GM12878 (cell line): Measurements from ENCODE around the gene RCHY1. TPM values are rescaled to one million over a fixed set of nuclear protein-coding genes. Genes with fewer than 3 reads are reported as not detected.

Experiments used
- ATAC-seq: fragments of 200-7000 bp; cut with Tn5 transposase; 3 replicates; pipeline ENCODE4 v1.9.1; 2020; ENCODE audit warnings: mild to moderate bottlenecking, moderate library complexity
- BruUV-seq: library from RNA; stranded (reverse); fragments of 400-500 nt; replicated peaks from 2 replicates; lab custom pipeline; 2021; lab: Mats Ljungman, UMichigan
- CTCF ChIA-PET: fragments of 300-600 bp; sonication (Branson Sonifier 250); formaldehyde crosslinking; extraction: SDS; loops from one replicate; lab custom pipeline; 2021; ENCODE audit warnings: inconsistent platforms; lab: Yijun Ruan, JAX
- POLR2A ChIA-PET: fragments of 350-600 bp; formaldehyde crosslinking; extraction: SDS; loops from one replicate; lab custom pipeline; 2021; ENCODE audit warnings: inconsistent platforms; lab: Charles Lee
- RAD21 ChIA-PET: fragments of 300-600 bp; sonication (Branson Sonifier 250); formaldehyde crosslinking; loops from one replicate; lab custom pipeline; 2023; ENCODE audit warnings: antibody characterized with exemption; ENCODE audit not compliant: unreplicated experiment; lab: Charles Lee
- SMC1A ChIA-PET: fragments of 300-600 bp; sonication (Branson Sonifier 250); formaldehyde crosslinking; loops from one replicate; lab custom pipeline; 2023; ENCODE audit not compliant: unreplicated experiment, uncharacterized antibody; lab: Charles Lee
- DNase-seq: peaks from one replicate; pipeline ENCODE4 v3.0.0-alpha.2; 2011; ENCODE audit warnings: low read depth, low spot score
- FAIRE-seq: peaks from 3 replicates; lab custom pipeline; 2011; peaks lifted over from hg19 to GRCh38; lab: Jason Lieb, UNC
- H2AFZ ChIP-seq: 2 replicates; pipeline ENCODE4 v1.6.0; 2011; ENCODE audit warnings: low read depth, low read length, control low read depth; ENCODE audit not compliant: control insufficient read depth
- H3K27ac ChIP-seq: 2 replicates; pipeline ENCODE4 v1.5.1; 2011; ENCODE audit warnings: control low read depth; ENCODE audit not compliant: control insufficient read depth, insufficient read depth
- H3K27me3 ChIP-seq, 2 experiments: replicated peaks in 1 of 2; 2 replicates each; pipeline versions ENCODE4 v1.6.0 to v1.6.1; 2011; ENCODE audit warnings: low read length in 1 of 2; ENCODE audit not compliant: control insufficient read depth in 2 of 2, insufficient read depth in 2 of 2
- H3K36me3 ChIP-seq, 2 experiments: 2 replicates each; pipeline ENCODE4 v1.5.1; 2011; ENCODE audit warnings: low read length in 1 of 2; ENCODE audit not compliant: control insufficient read depth in 2 of 2, insufficient read depth in 2 of 2
- H3K4me1 ChIP-seq: 2 replicates; pipeline ENCODE4 v1.6.1; 2011; ENCODE audit warnings: mild to moderate bottlenecking, low read length, moderate library complexity, mixed read lengths; ENCODE audit not compliant: control insufficient read depth, insufficient read depth
- H3K4me2 ChIP-seq: 2 replicates; pipeline ENCODE4 v1.6.0; 2011; ENCODE audit warnings: control low read depth; ENCODE audit not compliant: control insufficient read depth, insufficient read depth
- H3K4me3 ChIP-seq: fragments of 200-600 bp; sonication (generic); 2 replicates; pipeline ENCODE4 v1.5.1; 2016
- H3K79me2 ChIP-seq: 2 replicates; pipeline ENCODE4 v1.6.0; 2011; ENCODE audit warnings: low read length; ENCODE audit not compliant: control insufficient read depth, insufficient read depth
- H3K9ac ChIP-seq: 2 replicates; pipeline ENCODE4 v1.8.0; 2011; ENCODE audit warnings: low read length, control low read depth, mixed read lengths; ENCODE audit not compliant: control insufficient read depth, insufficient read depth
- H3K9me3 ChIP-seq: replicated peaks from 3 replicates; pipeline ENCODE4 v1.5.1; 2011; ENCODE audit warnings: mild to moderate bottlenecking, low read length; ENCODE audit not compliant: control insufficient read depth, insufficient read depth
- H4K20me1 ChIP-seq: 2 replicates; pipeline ENCODE4 v1.6.0; 2011; ENCODE audit not compliant: control insufficient read depth, insufficient read depth
- CBFB ChIP-seq: IDR thresholded peaks from 2 replicates; pipeline ENCODE4 v1.6.1; 2016; ENCODE audit warnings: antibody characterized with exemption, low read depth
- IRF3 ChIP-seq: fragments of 450-650 bp; IDR thresholded peaks from 2 replicates; pipeline ENCODE4 v1.6.1; 2014; ENCODE audit warnings: mild to moderate bottlenecking
- MEF2A ChIP-seq: IDR thresholded peaks from 2 replicates; pipeline ENCODE4 v1.6.1; 2011; ENCODE audit warnings: low read depth, mild to moderate bottlenecking, low read length, moderate library complexity; ENCODE audit not compliant: insufficient read depth
- MTA2 ChIP-seq: fragments of 450-650 bp; IDR thresholded peaks from 2 replicates; pipeline ENCODE4 v1.6.1; 2016; ENCODE audit warnings: low read depth, mild to moderate bottlenecking, moderate library complexity
- NFXL1 ChIP-seq: fragments of 450-650 bp; IDR thresholded peaks from 2 replicates; pipeline ENCODE4 v1.6.1; 2017; ENCODE audit warnings: antibody characterized with exemption, mild to moderate bottlenecking, borderline replicate concordance
- RAD21 ChIP-seq: IDR thresholded peaks from 2 replicates; pipeline ENCODE4 v1.6.1; 2011; ENCODE audit warnings: mild to moderate bottlenecking, low read depth, low read length, moderate library complexity; ENCODE audit not compliant: insufficient read depth
- WGBS: methylation state at CpG from one replicate; pipeline ENCODE4 v1.1.6; 2016; ENCODE audit warnings: low lambda C conversion rate; ENCODE audit not compliant: insufficient replicate concordance, insufficient coverage; ENCODE audit errors: missing lambda C conversion rate; 5-methylcytosine and 5-hydroxymethylcytosine counted together
- in situ Hi-C: fragments of 300-500 bp; cut with MboI; formaldehyde crosslinking; loops from 9 replicates; pipeline ENCODE4 v1.14.3; 2018; ENCODE audit warnings: mixed read lengths
- intact Hi-C: fragments of 100-400 bp; cut with micrococcal nuclease; formaldehyde crosslinking; loops from one replicate; pipeline ENCODE4 v1.14.2; 2022; ENCODE audit not compliant: unreplicated experiment
- polyA plus RNA-seq, 11 experiments: library from polyadenylated mRNA; depleted of rRNA in 4 of 11; unstranded in 6 of 11; stranded (reverse) in 5 of 11; fragments of >200 nt; fragmentation: Nextera tagmentation in 4 of 11; fragmentation: Illumina TruSeq in 1 of 11; extraction: Ambion mirVana in 4 of 11; extraction: Trizol in 1 of 11; gene quantifications; 1 replicate in 1 of 11; 2 replicates in 10 of 11; pipeline versions ENCODE4 v1.2.1 to v1.2.3, GENCODE V29; 2011 to 2016; ENCODE audit warnings: inconsistent platforms in 2 of 11, missing spikeins in 2 of 11, low read depth in 1 of 11
- total RNA-seq, 4 experiments: library from RNA; depleted of rRNA in 3 of 4; stranded (reverse); fragments of >200 nt in 3 of 4; fragmentation: Illumina TruSeq in 1 of 4; extraction: Trizol in 1 of 4; gene quantifications; 2 replicates each; pipeline versions ENCODE4 v1.2.1 to v1.2.3, GENCODE V29; 2013 to 2021

The RCHY1 gene
- total and polyA plus RNA-seq, 10 of the 15 experiments (the other 5 are each of a cell fraction or from before 2014, with no cell fraction given), result 12.0 to 50.6 (median 26.4) TPM

GRCh38 chr4:75494563-75494962 lies 19.6 kb downstream of the RCHY1 start:
- peak; percentile 31 for FAIRE-seq
- peaks cover 2 to 15% of the 10 kb centered on the region in 2 experiments for H3K36me3 ChIP-seq
- DNase-seq, result no peak
- BruUV-seq, result no TSS peak
- RAD21 ChIA-PET, result no interaction called here
- POLR2A ChIA-PET, result no interaction called here
- intact Hi-C loops (loop anchor here (5.0 kb wide), 2 partner anchors 562 to 617 kb away; partner anchors contain the start of gene PARM1), in situ Hi-C loops (no loop called here)
- H3K4me2 ChIP-seq, result no peak overlapping the region
- peak; percentile 61 for ATAC-seq
- H3K27ac ChIP-seq, result no peak overlapping the region
- H3K9ac ChIP-seq, result no peak overlapping the region
- WGBS, result 4% methylated on average over 1 of the region's 1 CpG
- H3K4me3 ChIP-seq, result no peak overlapping the region
- CTCF ChIA-PET, result interaction anchor here (1.0 to 1.7 kb wide), 3 partner anchors 9 to 620 kb away, joined by 4 to 7 read pairs (median 7); no protein-coding TSS in a partner anchor
- no peak for TF ChIP-seq CBFB
- no peaks in the 10 kb centered on the region for H3K27me3 ChIP-seq
- peaks cover 7% of the 10 kb centered on the region; the same call in 2 of the 3 replicates for H3K9me3 ChIP-seq
- H3K4me1 ChIP-seq, result no peaks in the 10 kb centered on the region
- H2AFZ ChIP-seq, result no peak overlapping the region
- H3K79me2 ChIP-seq, result peaks cover 3% of the 10 kb centered on the region
- no peaks in the 10 kb centered on the region for H4K20me1 ChIP-seq
- SMC1A ChIA-PET, result interaction anchor here (0.7 to 2.0 kb wide), 3 partner anchors 9 to 12 kb away, joined by 3 to 5 read pairs (median 4); no protein-coding TSS in a partner anchor

GRCh38 chr4:75490155-75490554 lies 24.0 kb downstream of the RCHY1 start:
- ChIA-PET POLR2A (no interaction called here), CTCF (interaction anchor here (0.6 to 2.0 kb wide), 8 partner anchors 8 to 1076 kb away, joined by 3 to 10 read pairs (median 4); no protein-coding TSS in a partner anchor), SMC1A (interaction anchor here (1.2 to 1.6 kb wide), 5 partner anchors 15 to 618 kb away, joined by 3 to 4 read pairs (median 4); partner anchors contain the start of genes RCHY1 and THAP6), RAD21 (interaction anchor here (1.0 to 2.1 kb wide), 5 partner anchors 10 to 616 kb away, joined by 3 to 6 read pairs (median 4); no protein-coding TSS in a partner anchor)
- ATAC-seq, result no peak
- Histone ChIP-seq H3K27ac (no peak overlapping the region), H3K4me1 (no peaks in the 10 kb centered on the region), H3K9ac (no peak overlapping the region), H3K9me3 (no peaks in the 10 kb centered on the region), H3K4me2 (no peak overlapping the region), H3K79me2 (no peaks in the 10 kb centered on the region; the same call in 1 of the 2 replicates), H4K20me1 (no peaks in the 10 kb centered on the region), H2AFZ (no peak overlapping the region), H3K36me3 (peaks cover 5 to 17% of the 10 kb centered on the region in 2 experiments), H3K4me3 (no peak overlapping the region), H3K27me3 (no peaks in the 10 kb centered on the region)
- no peak for TF ChIP-seq IRF3
- peak; percentile 34; the same call in 1 of the 2 replicates for TF ChIP-seq RAD21
- no peak for TF ChIP-seq MTA2
- TF ChIP-seq NFXL1, result no peak
- no peak for TF ChIP-seq MEF2A
- no TSS peak for BruUV-seq
- WGBS, result 100% methylated on average over 2 of the region's 2 CpGs
- in situ Hi-C loops, result no loop called here
- DNase-seq, result no peak
- FAIRE-seq, result no peak
- intact Hi-C loops, result loop anchor here (5.0 kb wide), 2 partner anchors 558 to 613 kb away; partner anchors contain the start of gene PARM1
